ENCODE results near the gene NRSN2. TPM values are rescaled to one million over a fixed set of nuclear protein-coding genes. Genes with fewer than 3 reads are reported as not detected.
"Not testable (repeated sequence)": the region's sequence is repeated elsewhere in the genome, so short reads cannot be mapped to it uniquely, and the experiment has no call there.

Gene NRSN2
- total RNA-seq, 1 experiment from 2014 or later, result 38.2 TPM

DNA sequence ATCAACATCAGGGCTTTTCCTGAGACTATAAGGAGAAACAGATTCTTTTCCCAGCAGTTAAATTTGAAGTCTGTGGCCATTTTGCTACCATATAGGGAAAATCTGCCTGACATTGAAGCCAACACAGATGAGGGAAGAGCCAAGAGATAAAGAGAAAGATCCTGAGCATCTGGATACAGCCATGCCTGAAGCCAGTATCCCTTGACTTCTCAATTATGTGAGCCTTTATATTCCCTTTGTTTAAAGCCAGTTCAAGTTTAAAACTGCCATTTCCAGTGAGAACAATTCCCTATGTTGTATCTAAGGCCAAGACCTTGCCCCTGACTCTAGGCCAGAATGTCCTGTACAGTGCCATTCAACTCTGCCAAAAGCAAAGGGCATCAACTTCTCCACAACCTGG lies 3.8 kb upstream of the NRSN2 start:
- in situ Hi-C loops (cut with HindIII; ENCODE audit: low pct_unique_long_range_greater_than_20kb, low sequenced_read_pairs), result no loop called here

DNA sequence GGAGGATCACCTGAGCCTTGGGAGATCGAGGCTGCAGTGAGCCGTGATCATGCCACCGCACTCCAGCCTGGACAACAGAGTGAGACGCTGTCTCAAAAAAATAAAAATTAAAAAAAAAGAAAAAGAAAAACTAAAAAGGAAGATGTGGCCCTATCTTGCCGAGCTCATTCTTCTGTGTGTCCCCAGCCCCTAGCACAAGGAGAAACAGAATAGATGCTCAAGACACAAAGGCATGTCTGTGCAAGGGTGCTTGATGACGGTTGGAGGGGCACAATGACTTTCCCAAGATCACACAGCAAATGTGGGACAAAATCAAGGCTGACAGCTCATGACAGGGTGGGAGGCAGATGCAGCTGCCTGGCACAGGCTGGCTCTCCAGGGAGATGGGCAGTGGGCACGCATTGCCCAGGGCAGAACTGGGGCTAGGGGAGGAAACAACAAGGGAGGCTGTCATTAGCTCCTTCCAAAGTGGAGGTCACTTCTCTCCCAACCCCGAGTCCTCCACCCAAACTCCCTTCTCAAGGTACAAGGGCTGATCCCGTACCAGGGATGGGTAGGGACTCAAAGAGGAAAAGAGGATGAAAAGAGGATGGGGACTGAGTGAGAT lies 775 bp upstream of the NRSN2 start:
- no peak for DNase-seq (ENCODE audit: low read depth, low spot score)
- in situ Hi-C loops (cut with HindIII; ENCODE audit: low pct_unique_long_range_greater_than_20kb, low sequenced_read_pairs), result no loop called here

More for the DNA sequence above, 3.8 kb upstream of the NRSN2 start:
- DNase-seq (ENCODE audit: low read depth, low spot score), result no peak

DNA sequence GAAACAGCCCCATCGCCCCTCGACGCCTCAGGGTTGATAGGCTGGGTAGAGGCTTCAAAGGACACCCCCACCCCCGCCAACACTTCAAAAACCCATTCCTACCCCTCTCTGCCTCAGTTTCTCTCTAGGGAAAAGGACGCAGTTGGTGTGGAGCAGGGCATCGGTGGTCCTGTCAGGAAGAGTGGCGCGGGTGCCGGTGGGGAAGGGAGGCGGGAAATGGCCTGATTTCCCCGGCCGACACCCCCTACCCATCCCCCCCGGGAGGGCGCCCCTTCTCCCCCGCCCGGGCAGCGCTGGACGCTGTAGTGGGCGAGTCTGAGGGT lies 367 bp downstream of the NRSN2 start:
- in situ Hi-C loops (cut with HindIII; ENCODE audit: low pct_unique_long_range_greater_than_20kb, low sequenced_read_pairs), result no loop called here
- DNase-seq (ENCODE audit: low read depth, low spot score), result no peak

DNA sequence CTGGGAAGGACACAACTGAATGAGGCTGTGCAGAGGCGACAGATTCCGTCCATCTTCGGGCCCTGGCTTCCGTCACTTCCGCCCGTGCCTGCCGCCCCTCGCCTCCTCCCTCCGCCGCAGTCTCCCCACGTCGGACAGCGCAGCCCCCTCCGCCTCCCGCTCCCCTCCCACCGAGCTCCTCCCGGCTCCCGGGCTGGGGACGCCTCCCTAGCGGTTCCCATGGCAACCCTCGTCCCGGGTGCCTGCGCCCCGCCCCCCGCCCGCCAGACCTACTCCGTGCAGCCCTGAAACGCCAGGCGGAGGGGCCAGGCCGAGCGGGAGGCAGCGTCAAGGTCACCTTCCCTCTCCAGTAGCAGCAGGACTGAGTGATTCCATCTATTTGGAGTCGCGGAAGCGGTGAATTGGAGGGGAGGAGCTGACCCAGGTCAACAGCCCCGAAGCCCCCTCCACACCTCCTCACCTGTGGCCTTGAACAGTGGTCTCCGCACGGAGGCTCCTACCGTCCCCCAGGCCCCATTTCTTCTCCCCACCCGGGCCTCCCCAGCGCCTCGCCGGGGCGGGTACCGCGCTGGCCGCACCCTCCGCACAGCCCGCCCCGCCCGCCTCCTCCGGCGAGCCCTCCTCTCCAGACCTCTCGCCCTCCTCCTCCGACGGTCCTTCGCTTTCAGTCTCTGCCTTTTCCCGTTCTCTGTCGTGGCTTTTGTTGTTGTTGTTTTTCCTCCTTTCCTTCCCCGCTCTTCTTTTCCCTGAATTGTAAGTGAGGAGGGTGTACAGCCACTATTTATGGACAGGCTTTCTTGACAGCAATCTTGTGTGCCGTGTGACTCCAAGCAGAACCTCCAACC lies 951 bp downstream of the NRSN2 start:
- in situ Hi-C loops (cut with HindIII; ENCODE audit: low pct_unique_long_range_greater_than_20kb, low sequenced_read_pairs), result no loop called here
- peak; percentile 97 for DNase-seq (ENCODE audit: low read depth, low spot score)

DNA sequence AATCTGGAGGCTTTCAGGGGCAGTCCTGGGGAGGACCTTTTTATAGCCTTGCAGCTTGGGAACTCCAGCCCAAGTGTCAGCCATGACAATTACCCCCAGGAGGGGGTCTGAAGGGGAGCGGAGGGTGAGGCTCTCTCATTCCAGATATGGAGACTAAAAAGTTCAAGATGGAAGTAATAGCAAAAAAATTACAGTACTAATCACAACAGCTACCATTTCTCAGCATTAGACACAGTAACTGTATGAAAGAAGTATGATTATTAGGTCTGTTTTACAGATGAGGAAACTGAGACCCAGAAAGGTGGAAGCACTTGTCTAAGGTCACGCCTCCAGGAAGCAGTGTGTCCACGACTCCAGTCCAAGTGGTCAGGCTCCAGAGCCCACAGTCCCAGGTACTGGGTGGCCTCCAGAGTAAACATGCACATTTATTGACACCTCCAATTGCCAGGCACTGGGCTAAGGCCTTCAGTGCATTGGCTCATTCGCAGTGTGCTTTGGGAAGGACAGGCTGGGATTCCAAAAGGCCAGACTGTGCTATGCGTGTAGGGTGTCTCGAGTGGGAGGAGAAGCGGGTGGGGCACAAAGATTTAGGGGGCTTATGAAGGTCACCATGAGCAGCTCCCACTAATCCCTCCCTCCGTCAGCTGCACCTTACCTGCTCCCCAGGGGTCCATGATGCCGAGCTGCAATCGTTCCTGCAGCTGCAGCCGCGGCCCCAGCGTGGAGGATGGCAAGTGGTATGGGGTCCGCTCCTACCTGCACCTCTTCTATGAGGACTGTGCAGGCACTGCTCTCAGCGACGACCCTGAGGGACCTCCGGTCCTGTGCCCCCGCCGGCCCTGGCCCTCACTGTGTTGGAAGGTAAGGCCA lies 2.3 kb downstream of the NRSN2 start:
- in situ Hi-C loops (cut with HindIII; ENCODE audit: low pct_unique_long_range_greater_than_20kb, low sequenced_read_pairs), result no loop called here
- no peak for DNase-seq (ENCODE audit: low read depth, low spot score)

DNA sequence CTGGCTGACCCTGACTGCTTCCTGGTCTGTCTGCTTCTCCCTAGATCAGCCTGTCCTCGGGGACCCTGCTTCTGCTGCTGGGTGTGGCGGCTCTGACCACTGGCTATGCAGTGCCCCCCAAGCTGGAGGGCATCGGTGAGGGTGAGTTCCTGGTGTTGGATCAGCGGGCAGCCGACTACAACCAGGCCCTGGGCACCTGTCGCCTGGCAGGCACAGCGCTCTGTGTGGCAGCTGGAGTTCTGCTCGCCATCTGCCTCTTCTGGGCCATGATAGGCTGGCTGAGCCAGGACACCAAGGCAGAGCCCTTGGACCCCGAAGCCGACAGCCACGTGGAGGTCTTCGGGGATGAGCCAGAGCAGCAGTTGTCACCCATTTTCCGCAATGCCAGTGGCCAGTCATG lies 6.3 kb downstream of the NRSN2 start:
- in situ Hi-C loops (cut with HindIII; ENCODE audit: low pct_unique_long_range_greater_than_20kb, low sequenced_read_pairs), result no loop called here
- no peak for DNase-seq (ENCODE audit: low read depth, low spot score)

DNA sequence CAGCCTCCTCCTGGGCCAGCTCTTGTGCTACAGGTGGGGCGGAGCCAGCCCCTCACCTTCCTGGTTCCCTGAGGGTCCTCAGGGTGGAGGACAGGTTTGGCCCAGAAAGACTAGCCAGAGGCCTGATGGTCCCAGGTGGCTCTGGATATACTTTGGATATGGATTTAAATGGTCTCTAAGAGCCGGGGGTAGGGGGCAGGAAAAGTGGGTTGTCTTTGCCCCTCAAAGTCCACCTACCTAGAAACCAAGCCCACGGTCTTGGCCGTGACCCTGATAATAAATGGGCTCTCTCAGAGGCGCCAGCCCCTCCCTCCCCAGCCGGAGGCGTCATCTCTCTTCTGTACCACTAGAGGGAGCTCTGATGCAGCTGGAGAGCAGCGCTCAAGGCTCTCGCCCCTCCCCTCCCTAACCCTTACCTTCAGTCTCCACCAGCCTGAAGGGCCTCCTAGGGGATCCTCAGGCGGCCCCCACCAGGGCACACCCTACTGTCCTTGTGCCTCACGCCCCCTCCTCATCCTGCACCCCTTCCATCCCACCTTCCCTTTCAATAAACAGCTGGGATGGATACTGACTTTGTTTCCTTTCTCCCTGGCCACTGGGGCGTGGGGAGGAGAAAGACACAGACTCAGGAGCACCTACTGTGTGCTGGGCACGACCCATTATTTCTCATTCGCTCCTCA lies 7.5 kb downstream of the NRSN2 start:
- peak; percentile 89 for DNase-seq (ENCODE audit: low read depth, low spot score)
- in situ Hi-C loops (cut with HindIII; ENCODE audit: low pct_unique_long_range_greater_than_20kb, low sequenced_read_pairs), result no loop called here

DNA sequence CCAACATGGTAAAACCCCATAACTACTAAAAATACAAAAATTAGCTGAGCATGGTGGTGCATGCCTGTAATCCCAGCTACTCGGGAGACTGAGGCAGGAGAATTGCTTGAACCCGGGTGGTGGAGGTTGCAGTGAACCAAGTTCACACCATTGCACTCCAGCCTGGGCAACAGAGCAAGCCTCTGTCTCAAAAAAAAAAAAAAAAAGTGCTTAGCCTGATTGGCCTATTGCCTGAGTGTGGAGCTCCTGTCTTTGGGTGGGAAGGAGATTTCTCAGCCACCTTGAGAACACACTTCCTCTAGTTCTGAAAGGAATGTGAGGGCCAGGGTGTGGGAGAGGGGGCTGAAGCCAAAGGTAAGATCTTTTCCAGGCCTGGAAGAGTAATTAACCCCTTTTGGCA lies 9.2 kb downstream of the NRSN2 start:
- DNase-seq (ENCODE audit: low read depth, low spot score); in situ Hi-C loops (cut with HindIII; ENCODE audit: low pct_unique_long_range_greater_than_20kb, low sequenced_read_pairs): not testable (repeated sequence)

DNA sequence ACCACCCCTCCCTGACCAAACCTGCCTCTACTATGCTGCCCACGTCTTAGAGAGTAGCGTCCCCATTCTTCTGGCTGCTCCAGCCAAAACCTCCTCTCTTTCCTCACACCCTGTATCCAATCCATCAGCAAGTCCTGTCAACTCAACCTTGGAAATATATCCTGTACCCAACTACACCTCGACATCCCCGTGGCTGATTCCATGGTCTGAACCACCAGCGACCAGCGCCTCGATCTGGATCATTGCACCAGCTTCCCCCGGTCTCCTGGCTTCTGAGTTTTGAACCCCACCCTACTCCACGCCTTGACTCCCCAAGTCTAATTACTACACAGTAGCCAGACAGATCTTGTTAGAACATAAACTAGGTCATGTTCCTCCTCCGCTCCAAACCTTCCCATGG lies 9.8 kb downstream of the NRSN2 start:
- in situ Hi-C loops (cut with HindIII; ENCODE audit: low pct_unique_long_range_greater_than_20kb, low sequenced_read_pairs), result no loop called here
- DNase-seq (ENCODE audit: low read depth, low spot score), result no peak

DNA sequence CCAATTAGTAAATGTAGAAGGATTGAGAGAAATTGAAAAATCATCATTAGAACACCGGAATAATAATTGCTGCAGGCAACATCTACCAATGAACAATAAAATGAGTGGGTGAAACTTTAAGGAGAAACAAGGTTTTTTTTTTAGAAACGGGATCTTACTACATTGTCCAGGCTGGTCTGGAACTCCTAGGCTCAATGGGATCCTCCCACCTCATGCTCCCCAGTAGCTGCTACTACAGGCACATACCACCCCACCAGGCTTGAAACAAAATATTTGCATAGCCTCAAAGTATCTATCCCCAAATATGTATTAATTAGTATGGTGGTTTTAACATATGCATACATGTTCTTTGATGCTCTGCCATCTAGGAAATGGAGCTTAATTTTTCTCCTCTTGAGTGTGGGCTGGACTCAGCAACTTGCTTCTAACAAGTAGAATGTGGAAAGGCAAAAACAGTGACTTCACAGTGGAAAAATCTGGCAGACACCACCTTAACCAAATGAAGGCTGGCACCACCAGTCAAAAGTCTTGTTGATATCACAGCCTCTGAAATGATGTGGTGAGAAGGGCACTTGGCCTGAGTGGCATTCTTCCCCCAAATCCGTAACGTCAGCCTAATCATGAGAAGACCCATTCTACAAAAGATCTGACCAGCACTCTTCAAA lies 12.1 kb downstream of the NRSN2 start:
- in situ Hi-C loops (cut with HindIII; ENCODE audit: low pct_unique_long_range_greater_than_20kb, low sequenced_read_pairs), result no loop called here
- DNase-seq (ENCODE audit: low read depth, low spot score), result no peak

DNA sequence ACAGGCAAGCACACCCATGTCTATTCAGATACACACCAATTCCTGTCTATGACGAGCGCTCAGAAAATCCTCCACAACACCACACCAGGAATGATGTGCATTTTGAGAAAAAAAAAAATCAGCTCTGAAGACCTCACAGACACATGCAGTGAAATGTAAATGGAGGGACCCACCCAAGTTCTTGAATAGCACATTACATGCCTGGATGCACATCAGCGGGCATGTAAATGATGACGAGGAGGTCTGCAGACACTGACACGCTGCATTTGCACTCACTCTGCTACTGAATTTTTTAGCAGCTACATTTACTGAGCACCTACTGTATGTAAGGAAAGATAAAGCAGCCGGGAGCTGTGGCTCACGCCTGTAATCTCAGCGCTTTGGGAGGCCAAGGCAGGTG lies 14.7 kb downstream of the NRSN2 start:
- in situ Hi-C loops (cut with HindIII; ENCODE audit: low pct_unique_long_range_greater_than_20kb, low sequenced_read_pairs), result no loop called here
- DNase-seq (ENCODE audit: low read depth, low spot score), result no peak

DNA sequence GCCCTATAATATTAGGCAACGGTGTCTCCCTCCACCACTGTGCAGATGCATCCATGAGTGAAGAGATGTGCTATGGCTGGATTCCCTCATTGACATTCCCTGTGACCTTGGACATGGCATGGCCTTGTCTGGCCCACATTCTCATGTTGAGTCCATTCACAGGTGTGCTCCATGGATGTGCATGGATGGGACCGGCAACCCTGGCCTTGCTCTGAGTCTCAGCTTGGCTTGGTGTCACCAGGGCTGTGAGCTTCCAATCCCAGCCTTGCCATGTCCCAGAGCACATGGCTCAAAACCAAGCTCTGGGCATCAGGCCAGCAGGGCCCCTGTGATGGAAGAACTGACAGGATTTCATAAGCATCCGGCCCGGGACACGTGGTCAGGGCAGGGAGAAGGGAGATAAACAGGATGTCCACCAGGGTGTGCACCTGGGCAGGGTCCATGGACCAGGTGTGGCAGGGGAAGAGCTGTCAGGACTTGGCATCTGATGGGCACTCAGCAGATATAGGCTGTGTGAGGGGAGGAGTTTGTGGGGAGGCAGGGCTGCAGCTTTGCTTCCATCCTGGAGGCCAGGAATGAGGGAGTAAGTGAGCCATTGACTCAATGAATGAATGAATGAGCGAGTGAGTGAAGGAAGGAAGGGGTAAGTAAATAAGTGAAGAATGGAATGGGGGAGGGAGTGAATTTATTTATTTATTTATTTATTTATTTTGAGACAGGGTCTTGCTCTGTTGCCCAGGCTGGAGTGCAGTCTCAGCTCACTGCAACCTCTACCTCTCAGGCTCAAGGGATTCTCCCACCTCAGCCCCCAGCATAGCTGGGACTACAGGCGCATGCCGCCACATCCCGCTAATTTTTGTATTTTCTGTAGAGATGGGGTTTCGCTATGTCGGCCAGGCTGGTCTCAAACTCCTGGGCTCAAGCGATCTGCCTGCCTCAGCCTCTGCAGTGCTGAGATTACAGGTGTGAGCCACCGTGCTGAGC lies 15.7 kb downstream of the NRSN2 start:
- in situ Hi-C loops (cut with HindIII; ENCODE audit: low pct_unique_long_range_greater_than_20kb, low sequenced_read_pairs), result no loop called here
- peak; percentile 94 for DNase-seq (ENCODE audit: low read depth, low spot score)

DNA sequence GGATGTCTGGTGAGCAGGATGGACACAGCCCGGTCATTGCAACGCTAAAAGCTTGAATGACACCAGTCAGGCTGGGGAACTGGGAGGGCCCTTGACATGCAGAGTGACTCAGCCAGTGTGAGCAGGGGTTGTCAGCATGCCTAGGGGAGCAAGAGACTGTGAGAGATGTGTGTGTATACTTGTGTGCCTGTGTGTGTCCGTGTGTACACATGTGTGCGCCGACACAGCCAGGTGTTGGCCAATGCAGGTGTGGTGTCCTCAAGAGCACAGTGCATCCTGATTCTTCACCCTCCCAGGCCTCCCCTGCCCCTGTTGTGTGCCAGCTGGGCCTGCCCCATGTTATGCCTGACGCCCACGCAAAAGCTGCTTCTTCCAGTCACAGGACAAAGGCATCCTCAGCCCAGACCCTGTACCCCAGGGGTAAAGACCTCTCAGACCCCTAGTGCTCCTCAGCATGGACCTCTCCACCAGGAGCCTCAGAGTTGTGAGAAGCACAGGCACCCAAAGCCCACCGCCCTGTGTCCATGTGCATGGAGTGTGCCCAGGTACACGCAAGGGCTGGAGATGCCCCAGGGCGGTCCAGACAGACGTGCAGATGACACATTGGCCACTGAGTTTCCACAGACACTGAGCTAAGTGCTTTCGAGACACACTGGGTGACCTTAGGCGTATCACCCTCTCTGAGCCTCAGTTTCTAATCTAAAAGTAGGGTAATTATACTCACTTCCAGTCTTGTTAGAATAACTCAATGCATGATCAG lies 16.6 kb downstream of the NRSN2 start:
- in situ Hi-C loops (cut with HindIII; ENCODE audit: low pct_unique_long_range_greater_than_20kb, low sequenced_read_pairs), result no loop called here
- DNase-seq (ENCODE audit: low read depth, low spot score), result no peak

DNA sequence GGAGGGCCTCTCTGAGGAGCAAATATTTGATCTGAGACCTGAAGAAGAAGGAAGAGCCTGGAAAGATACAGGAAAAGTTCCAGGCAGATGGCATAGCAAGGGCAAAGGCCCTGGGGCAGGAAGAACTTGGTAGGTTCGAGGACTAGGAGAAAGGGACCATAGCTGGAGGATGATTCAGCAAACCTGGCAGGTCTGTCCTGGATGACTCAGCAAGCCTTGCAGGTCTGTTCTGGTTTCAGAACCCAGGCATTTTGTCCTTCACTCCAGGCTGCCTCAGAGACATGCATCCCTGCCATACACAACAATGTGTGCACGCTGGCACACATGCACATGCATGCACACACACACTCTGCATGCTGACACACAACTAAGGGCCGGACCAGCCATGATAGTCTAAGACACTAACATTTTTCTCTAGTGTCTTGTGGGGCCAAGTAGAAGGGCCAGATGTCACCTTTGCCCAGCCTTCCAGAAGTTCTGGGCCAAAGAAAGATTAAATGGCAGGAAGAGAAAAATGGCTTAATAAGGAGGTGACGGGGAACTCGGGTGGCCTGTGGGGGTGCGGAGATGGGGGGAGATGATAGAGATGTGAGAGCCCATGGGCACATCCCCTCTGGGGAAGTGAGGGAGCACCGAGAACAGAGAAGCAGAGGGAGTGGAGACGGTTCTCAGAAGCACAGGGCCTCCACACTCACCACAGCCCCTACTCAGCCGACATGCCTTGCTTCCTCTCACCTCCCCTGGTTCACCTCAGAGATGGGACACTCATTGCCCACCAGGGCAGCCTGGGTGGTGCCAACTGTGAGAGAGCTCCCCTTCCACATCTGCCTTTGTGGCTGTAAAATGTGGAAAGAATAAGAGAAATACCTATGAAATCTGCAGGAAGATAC lies 18.2 kb downstream of the NRSN2 start:
- in situ Hi-C loops (cut with HindIII; ENCODE audit: low pct_unique_long_range_greater_than_20kb, low sequenced_read_pairs), result no loop called here
- DNase-seq (ENCODE audit: low read depth, low spot score), result no peak
